GM18870 (cell line): ENCODE data around the gene KIF1A.
"Not testable (repeated sequence)": the region's sequence is repeated elsewhere in the genome, so short reads cannot be mapped to it uniquely, and the experiment has no call there.

Experiments
- ATAC-seq: cut with Tn5 transposase; IDR thresholded peaks from one replicate; pipeline ENCODE4 v1.9.1; 2021; ENCODE audit warnings: moderate library complexity; ENCODE audit not compliant: unreplicated experiment

The KIF1A gene

GRCh38 chr2:240787521-240788472 is 32.2 kb downstream of the KIF1A start:
- no peak for ATAC-seq

DNA sequence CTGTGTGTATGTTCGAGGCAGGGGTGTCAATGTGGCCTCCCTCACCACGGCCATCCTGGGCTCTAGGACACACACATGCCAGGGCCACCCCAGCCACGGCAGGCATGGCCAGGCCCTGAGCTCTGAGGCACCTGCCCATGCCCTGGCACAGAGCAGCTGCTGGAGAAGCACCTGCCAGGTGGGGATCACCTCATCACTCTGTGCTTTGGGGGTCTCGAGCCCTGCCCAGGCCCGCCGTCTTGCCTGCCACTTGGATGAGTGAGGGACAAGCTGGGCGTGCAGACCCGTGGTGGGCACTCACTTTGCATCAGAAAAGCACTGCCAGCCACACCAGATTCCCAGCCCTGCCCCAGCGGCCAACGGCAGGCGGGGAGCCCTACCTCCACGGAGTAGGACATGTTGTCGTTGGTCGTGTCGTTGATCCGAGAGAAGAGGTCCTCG is 33.1 kb downstream of the KIF1A start:
- ATAC-seq: no peak

DNA sequence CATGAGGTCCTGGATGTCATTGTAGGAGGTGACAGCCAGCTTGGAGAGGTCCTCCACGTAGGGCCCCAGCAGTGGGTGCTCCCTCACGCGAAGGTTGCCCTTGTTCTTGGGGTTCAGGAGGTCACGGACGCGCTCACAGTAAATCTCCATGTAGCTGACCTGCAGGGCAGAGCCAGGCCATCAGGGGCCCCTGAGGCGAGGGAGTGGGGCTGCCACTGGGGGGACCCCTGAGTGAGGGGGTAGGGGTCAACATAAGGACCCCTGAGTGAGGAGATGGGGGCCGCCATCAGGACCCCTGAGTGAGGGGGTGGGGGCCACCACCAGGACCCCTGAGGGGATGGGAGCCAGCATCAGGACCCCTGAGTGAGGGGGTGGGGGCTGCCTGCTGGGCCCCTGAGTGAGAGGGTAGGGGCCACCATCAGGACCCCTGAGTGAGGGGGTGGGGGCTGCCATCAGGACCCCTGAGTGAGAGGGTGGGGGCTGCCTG is 33.6 kb downstream of the KIF1A start:
- ATAC-seq: no peak

DNA sequence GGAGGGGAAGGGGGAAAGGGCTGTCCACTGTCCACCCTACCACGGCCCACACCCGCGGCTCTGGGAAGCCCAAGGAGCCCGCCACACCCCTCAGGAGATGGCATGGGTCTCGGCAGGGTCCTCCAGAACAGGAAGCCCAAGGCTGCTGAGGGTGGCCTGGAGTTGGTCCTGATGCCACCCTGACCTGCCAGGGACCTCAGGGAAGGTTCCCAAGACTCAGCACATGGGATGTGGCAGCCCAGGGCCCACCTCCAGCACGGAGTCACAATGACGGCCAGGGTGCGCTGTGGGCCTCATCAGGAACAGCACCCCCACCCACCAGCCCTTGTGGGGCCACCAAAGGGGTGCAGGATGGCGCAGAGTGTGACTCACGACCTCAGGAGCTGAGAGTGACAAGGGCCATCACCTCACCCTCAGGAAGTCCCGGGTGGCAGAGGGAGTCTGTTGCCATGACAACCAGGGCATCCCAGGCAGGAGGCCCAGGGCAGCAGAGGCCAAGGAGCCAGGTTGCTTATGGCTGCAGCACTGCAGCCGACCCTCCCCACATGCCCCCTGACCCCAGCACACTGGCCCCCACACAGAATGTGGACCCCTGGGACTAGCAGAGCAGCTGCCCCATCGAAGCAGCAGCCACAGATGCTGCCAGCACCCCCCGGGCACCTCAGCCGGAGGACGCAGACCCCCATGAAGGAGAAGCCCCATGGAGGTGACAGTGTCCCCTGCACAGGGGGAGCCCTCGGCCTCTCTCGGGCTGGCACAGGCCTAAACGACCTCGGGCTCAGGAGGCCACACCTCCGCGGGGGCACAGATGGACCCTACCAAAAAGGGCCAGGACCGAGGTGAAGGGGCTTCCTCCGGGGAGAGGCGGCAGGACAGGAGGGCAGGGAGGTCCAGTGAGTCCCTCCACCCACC is 34.3 kb downstream of the KIF1A start:
- ATAC-seq: no peak

- no peak for ATAC-seq
Observed at GRCh38 chr2:240784629-240785423, 35.2 kb downstream of the KIF1A start.

DNA sequence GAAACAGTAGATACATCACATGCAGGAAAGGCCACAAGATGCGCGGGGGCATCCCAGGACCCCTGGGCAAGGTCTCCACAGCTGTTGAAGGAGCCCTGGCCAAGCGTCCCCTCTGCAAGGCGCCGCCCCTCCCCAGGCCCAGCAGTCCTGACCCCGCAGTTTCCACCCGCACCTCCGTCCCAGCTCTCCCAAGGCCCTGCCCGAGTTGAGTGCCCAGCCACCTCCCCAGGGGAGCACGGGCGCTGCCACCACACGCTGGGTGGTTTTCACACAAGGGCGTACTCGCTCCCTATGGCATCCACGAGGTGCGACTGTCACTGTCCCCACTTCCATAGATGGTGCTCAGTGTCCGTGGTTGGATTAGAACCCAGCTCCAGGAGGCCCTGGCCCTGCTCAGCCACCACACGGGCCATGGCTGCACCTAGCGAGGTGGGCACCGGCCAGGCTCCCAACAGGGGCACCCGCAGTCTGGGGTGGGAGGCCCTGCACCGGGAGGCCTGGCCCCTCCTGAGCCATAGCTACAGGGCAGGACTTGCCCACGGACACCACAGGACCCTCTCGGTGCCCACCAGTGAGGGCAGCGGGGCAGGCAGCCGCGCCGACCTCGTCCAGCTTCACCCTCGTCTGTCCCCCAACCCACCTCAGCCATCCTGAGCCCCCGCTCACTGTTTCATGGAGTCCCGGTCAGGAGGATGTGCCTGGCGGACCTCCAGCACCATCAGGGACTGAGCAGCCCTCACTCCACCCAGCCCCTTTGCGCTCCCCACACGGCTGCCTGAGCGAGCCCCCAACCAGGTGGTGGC is 36.0 kb downstream of the KIF1A start:
- no peak for ATAC-seq

- no peak for ATAC-seq
Observed at GRCh38 chr2:240782886-240783818, 36.9 kb downstream of the KIF1A start.

- ATAC-seq: no peak
Observed at GRCh38 chr2:240782221-240782885, 37.7 kb downstream of the KIF1A start.

DNA sequence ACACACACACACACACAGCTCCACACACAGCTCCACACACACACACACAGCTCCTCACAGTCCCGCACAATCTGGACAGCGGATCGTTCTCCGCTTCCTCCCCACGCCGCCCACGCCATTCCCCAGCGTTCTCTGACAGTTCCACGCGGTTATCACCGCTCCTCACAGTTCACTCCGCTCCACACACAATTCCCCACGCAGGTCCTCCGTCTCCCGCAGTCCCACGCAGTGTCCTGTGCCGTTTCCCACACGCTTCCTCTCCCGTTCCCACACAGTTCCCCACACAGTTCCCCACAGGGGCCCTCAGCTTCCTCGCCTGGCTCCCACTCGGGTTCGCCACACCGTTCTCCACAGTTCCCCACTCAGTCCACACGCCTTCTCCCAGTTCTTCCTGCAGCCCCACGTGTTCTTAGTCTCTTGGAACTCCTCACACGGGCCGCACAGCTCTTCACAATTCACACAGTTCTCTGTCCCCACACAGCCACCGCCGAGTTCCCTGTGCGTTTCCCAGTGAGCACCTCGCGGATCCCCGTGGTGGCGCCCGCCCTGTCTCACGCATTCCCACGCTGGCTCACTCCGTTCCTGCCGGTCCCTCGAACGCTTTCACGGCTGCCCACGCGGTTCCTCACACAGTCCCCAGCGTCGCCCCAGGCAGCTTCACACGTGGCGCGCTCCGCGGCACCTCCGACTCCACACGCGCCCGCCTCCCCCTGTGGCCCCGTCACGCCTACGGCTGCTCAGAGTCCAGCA is 38.4 kb downstream of the KIF1A start:
- ATAC-seq: no peak

GRCh38 chr2:240780023-240780700 is 39.9 kb downstream of the KIF1A start:
- no peak for ATAC-seq

- ATAC-seq: not testable (repeated sequence)
Observed at GRCh38 chr2:240779250-240779832, 40.7 kb downstream of the KIF1A start.

GRCh38 chr2:240778426-240778825 is 41.6 kb downstream of the KIF1A start:
- no peak for ATAC-seq

DNA sequence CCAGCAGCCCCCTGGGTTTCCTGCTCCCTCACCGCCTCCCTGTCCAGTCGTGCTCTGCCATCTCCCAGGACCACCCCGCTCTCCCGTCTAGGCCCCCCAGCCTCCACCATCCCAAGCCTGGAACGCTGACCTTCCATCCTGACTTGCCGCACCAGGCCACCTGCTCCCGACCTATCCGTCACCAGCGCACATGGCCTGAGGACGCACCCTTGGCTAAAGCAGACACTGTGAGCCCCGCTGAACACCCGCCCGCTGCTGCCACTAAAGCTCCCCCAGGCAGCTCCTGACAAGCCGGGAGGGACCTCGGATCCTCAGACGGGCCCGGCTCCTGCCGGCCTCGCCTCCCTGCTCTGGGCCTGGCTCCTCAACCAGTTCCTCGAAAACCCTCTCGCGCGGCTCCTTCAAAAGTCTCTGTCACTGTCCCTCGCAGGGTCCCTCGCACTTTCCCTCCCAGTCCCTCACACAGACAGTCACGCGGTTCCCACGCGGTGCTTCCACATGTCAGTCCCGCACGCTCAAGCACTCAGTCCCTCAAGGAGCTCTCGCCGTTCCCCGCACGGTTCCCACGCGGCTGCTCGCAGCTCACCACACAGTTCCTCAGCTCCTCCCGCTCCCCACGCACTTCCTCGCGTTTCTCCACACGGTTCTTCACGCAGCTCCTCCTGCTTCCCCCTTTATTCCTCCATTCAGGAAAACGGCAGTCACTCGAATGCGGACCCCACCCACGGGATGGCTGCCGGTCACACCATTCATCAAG is 42.4 kb downstream of the KIF1A start:
- no peak for ATAC-seq

GRCh38 chr2:240775905-240776304 is 44.1 kb downstream of the KIF1A start:
- no peak for ATAC-seq

DNA sequence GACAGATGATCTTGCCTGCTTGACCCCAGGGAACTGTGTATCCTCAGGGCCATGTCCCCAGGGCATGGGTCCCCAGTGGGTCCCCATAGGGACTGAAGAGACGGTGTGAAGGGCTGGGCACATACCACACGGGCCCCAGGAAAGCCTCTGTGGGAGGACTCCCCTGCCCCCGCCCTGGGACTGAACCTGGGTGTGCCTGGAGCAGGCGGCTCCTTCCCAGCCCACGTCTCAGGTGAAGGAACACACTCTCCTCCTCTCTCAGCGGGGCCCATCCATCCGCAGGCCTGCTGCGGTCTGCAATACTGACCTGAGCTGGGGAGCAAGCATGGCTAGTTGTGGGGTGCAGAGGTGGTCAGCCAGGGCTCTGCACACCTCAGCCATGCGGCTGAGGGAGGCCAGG is 45.2 kb downstream of the KIF1A start:
- no peak for ATAC-seq

GRCh38 chr2:240769096-240769495 is 50.9 kb downstream of the KIF1A start:
- ATAC-seq: no peak
